HG02642 (cell line): ENCODE data around the gene CACNA1F.
A peak's percentile ranks its signal among the peaks of the same experiment; 100 is the strongest.

Experiments used
- ATAC-seq: cut with Tn5 transposase; IDR thresholded peaks from one replicate; pipeline ENCODE4 v1.9.1; 2021; ENCODE audit warnings: mild to moderate bottlenecking; ENCODE audit not compliant: unreplicated experiment, poor library complexity

The CACNA1F gene

GRCh38 chrX:49202022-49202421 is 31.1 kb downstream of the CACNA1F start:
- no peak for ATAC-seq

- peak; percentile 96 for ATAC-seq
Observed at GRCh38 chrX:49199906-49200771, 33.0 kb downstream of the CACNA1F start, which contains the start of gene SYP. SYP (minus strand) TSS chrX:49200193; CDS start chrX:49200186, 7 bp downstream.

- no peak for ATAC-seq
Observed at GRCh38 chrX:49199315-49199595, 33.9 kb downstream of the CACNA1F start.

- no peak for ATAC-seq
Observed at GRCh38 chrX:49198540-49199314, 34.4 kb downstream of the CACNA1F start.

- no peak for ATAC-seq
Observed at GRCh38 chrX:49197543-49198087, 35.5 kb downstream of the CACNA1F start.

GRCh38 chrX:49193542-49193964 is 39.6 kb downstream of the CACNA1F start:
- no peak for ATAC-seq

GRCh38 chrX:49192722-49193328 is 40.3 kb downstream of the CACNA1F start:
- no peak for ATAC-seq

- ATAC-seq: peak; percentile 20
Observed at GRCh38 chrX:49191574-49192011, 41.5 kb downstream of the CACNA1F start.

GRCh38 chrX:49190821-49191573 is 42.1 kb downstream of the CACNA1F start:
- ATAC-seq: peak; percentile 90

GRCh38 chrX:49189606-49190005 is 43.5 kb downstream of the CACNA1F start:
- no peak for ATAC-seq

- no peak for ATAC-seq
Observed at GRCh38 chrX:49188468-49189076, 44.6 kb downstream of the CACNA1F start.

- ATAC-seq: no peak
Observed at GRCh38 chrX:49187526-49187925, 45.6 kb downstream of the CACNA1F start.

GRCh38 chrX:49187028-49187394 is 46.1 kb downstream of the CACNA1F start:
- ATAC-seq: no peak

GRCh38 chrX:49186125-49187027 is 46.8 kb downstream of the CACNA1F start, which contains the start of gene PRICKLE3:
PRICKLE3 (minus strand) TSS chrX:49186373; CDS start chrX:49186297, 76 bp downstream.
- ATAC-seq: peak; percentile 38

- peak; percentile 46 for ATAC-seq
Observed at GRCh38 chrX:49184294-49185281, 48.6 kb downstream of the CACNA1F start.

- ATAC-seq: no peak
Observed at GRCh38 chrX:49183701-49184281, 49.3 kb downstream of the CACNA1F start.

GRCh38 chrX:49179358-49179757 is 53.8 kb downstream of the CACNA1F start:
- ATAC-seq: no peak
